A549 (cell line): ENCODE results near the gene SRGAP1. TPM values are rescaled to one million over a fixed set of nuclear protein-coding genes. Genes with fewer than 3 reads are reported as not detected.
A peak's percentile ranks its signal among the peaks of the same experiment; 100 is the strongest.

ENCODE experiments used
- ATAC-seq, 2 experiments: fragments of 200-7000 bp in 1 of 2; fragments of >200 bp in 1 of 2; cut with Nextera tagmentation in 1 of 2; cut with Tn5 transposase in 1 of 2; 3 replicates each; pipeline versions ENCODE4 v1.8.0 to v1.9.1; 2018 to 2020; ENCODE audit warnings: mild to moderate bottlenecking in 1 of 2, moderate library complexity in 1 of 2
- CTCF ChIA-PET: fragments of 300-600 bp; sonication (Branson Sonifier 250); formaldehyde crosslinking; extraction: SDS; loops from one replicate; lab custom pipeline; 2021; ENCODE audit warnings: antibody characterized with exemption, inconsistent platforms; lab: Yijun Ruan, JAX
- POLR2A ChIA-PET: fragments of 350-600 bp; formaldehyde crosslinking; extraction: SDS; loops from one replicate; lab custom pipeline; 2021; ENCODE audit warnings: antibody characterized with exemption, inconsistent platforms; lab: Yijun Ruan, JAX
- DNase-seq, 2 experiments: peaks; one replicate each; pipeline versions ENCODE4 v3.0.0 to v3.0.0-alpha.2; 2011 to 2016; ENCODE audit warnings: low read depth in 1 of 2, low spot score in 1 of 2
- FAIRE-seq: peaks from 2 replicates; lab custom pipeline; 2011; peaks lifted over from hg19 to GRCh38; lab: Jason Lieb, UNC
- H3K27ac ChIP-seq, 2 experiments: fragments of >200 bp; sonication (Bioruptor Twin); formaldehyde crosslinking; 3 replicates each; pipeline ENCODE4 v1.5.1; 2016 to 2017
- H3K4me1 ChIP-seq: fragments of >200 bp; sonication (Bioruptor Twin); formaldehyde crosslinking; 3 replicates; pipeline ENCODE4 v1.6.1; 2016
- H3K4me2 ChIP-seq: fragments of >200 bp; sonication (Bioruptor Twin); formaldehyde crosslinking; 3 replicates; pipeline ENCODE4 v1.6.1; 2016
- H3K4me3 ChIP-seq: fragments of >200 bp; sonication (Bioruptor Twin); formaldehyde crosslinking; 3 replicates; pipeline ENCODE4 v1.5.1; 2016
- H3K9me3 ChIP-seq: fragments of >200 bp; sonication (Bioruptor Twin); formaldehyde crosslinking; 3 replicates; pipeline ENCODE4 v1.6.1; 2016
- CEBPB ChIP-seq, 2 experiments: fragments of >200 bp in 1 of 2; sonication (Bioruptor Twin) in 1 of 2; formaldehyde crosslinking in 1 of 2; IDR thresholded peaks; 2 replicates each; pipeline ENCODE4 v1.6.1; 2012 to 2016
- CHD4 ChIP-seq: fragments of 200-600 bp; sonication (generic); IDR thresholded peaks from 2 replicates; pipeline ENCODE4 v1.6.1; 2016; ENCODE audit warnings: antibody characterized with exemption, mild to moderate bottlenecking, borderline replicate concordance
- EHF ChIP-seq: fragments of 250-450 bp; sonication (Bioruptor Pico); IDR thresholded peaks from 2 replicates; pipeline ENCODE4 v1.5.0; 2020; ENCODE audit warnings: mild to moderate bottlenecking
- EHMT2 ChIP-seq: fragments of 200-600 bp; sonication (generic); IDR thresholded peaks from 2 replicates; pipeline ENCODE4 v1.6.1; 2016; ENCODE audit warnings: antibody characterized with exemption, low read depth, mild to moderate bottlenecking, moderate library complexity
- HEYL ChIP-seq: fragments of 250-450 bp; sonication (Bioruptor Pico); IDR thresholded peaks from 2 replicates; pipeline ENCODE4 v1.8.0; 2021; ENCODE audit warnings: mild to moderate bottlenecking, moderate library complexity
- JUNB ChIP-seq: fragments of >200 bp; sonication (Bioruptor Twin); formaldehyde crosslinking; IDR thresholded peaks from 2 replicates; pipeline ENCODE4 v1.6.1; 2016
- MAZ ChIP-seq: fragments of 150-350 bp; IDR thresholded peaks from 2 replicates; pipeline ENCODE4 v1.6.1; 2014; ENCODE audit warnings: antibody characterized with exemption, low read depth, low read length, borderline replicate concordance
- NFE2L2 ChIP-seq: fragments of 150-350 bp; conservative IDR thresholded peaks from 2 replicates; pipeline ENCODE4 v1.6.1; 2014; ENCODE audit warnings: low read length
- NPAS2 ChIP-seq: fragments of 250-450 bp; sonication (Bioruptor Pico); IDR thresholded peaks from 2 replicates; pipeline ENCODE4 v1.8.0; 2022; ENCODE audit warnings: mild to moderate bottlenecking, moderate library complexity, borderline replicate concordance
- NR3C1 ChIP-seq: fragments of >200 bp; sonication (Bioruptor Twin); formaldehyde crosslinking; IDR thresholded peaks from 3 replicates; pipeline ENCODE4 v1.6.1; 2017
- POLR2A ChIP-seq: IDR thresholded peaks from 2 replicates; pipeline ENCODE4 v1.6.1; 2012; ENCODE audit warnings: mild to moderate bottlenecking, low read length
- RFX5 ChIP-seq: fragments of 450-650 bp; IDR thresholded peaks from 2 replicates; pipeline ENCODE4 v1.7.1; 2014; ENCODE audit warnings: antibody characterized with exemption, mild to moderate bottlenecking, moderate library complexity
- SMC3 ChIP-seq: fragments of >200 bp; sonication (Bioruptor Twin); formaldehyde crosslinking; IDR thresholded peaks from 3 replicates; pipeline ENCODE4 v1.6.1; 2018; ENCODE audit warnings: inconsistent platforms
- ZC3H11A ChIP-seq: fragments of 450-650 bp; IDR thresholded peaks from 2 replicates; pipeline ENCODE4 v1.6.1; 2014; ENCODE audit warnings: antibody characterized with exemption, mild to moderate bottlenecking
- ZFP36 ChIP-seq: fragments of 450-650 bp; IDR thresholded peaks from 2 replicates; pipeline ENCODE4 v1.6.1; 2014; ENCODE audit warnings: borderline replicate concordance; ENCODE audit not compliant: partially characterized antibody
- ZNF302 ChIP-seq: fragments of 250-450 bp; sonication (Bioruptor Pico); IDR thresholded peaks from 2 replicates; pipeline ENCODE4 v1.9.0; 2021; ENCODE audit warnings: inconsistent platforms, mild to moderate bottlenecking, moderate library complexity
- WGBS: methylation state at CpG from one replicate; pipeline ENCODE4 v1.1.6; 2017; ENCODE audit errors: missing lambda C conversion rate; 5-methylcytosine and 5-hydroxymethylcytosine counted together
- polyA plus RNA-seq, 4 experiments: library from polyadenylated mRNA; depleted of rRNA in 3 of 4; stranded (reverse); fragments of >200 nt; fragmentation: RNase III in 1 of 4; extraction: RNeasy Plus Mini Kit Qiagen cat#74134 plus additional on column Dnase treatment in 1 of 4; gene quantifications; 2 replicates in 3 of 4; 3 replicates in 1 of 4; pipeline ENCODE4 v1.2.3, GENCODE V29; 2011 to 2017
- TF ChIP-seq, protein P1 (sequence below): fragments of 250-450 bp; sonication (Bioruptor Pico); IDR thresholded peaks from 2 replicates; pipeline ENCODE4 v1.5.0; 2020; ENCODE audit warnings: low read depth, mild to moderate bottlenecking, moderate library complexity
- TF ChIP-seq, protein P2 (sequence below): fragments of >200 bp; sonication (Bioruptor Twin); formaldehyde crosslinking; IDR thresholded peaks from 3 replicates; pipeline ENCODE4 v1.6.1; 2016
- TF ChIP-seq, protein P3 (sequence below): fragments of 200-600 bp; sonication (generic); IDR thresholded peaks from 2 replicates; pipeline ENCODE4 v1.6.1; 2016; ENCODE audit warnings: antibody characterized with exemption, mild to moderate bottlenecking, moderate library complexity
- TF ChIP-seq, protein P4 (sequence below): IDR thresholded peaks from 2 replicates; pipeline ENCODE4 v1.6.1; 2012; ENCODE audit warnings: low read depth, borderline replicate concordance
- TF ChIP-seq, protein P5 (sequence below): fragments of 250-450 bp; sonication (Bioruptor Pico); IDR thresholded peaks from 2 replicates; pipeline ENCODE4 v1.5.0; 2021; ENCODE audit warnings: mild to moderate bottlenecking, moderate library complexity, borderline replicate concordance
- TF ChIP-seq, protein P6 (sequence below): fragments of >200 bp; sonication (Bioruptor Twin); formaldehyde crosslinking; IDR thresholded peaks from 2 replicates; pipeline ENCODE4 v1.6.1; 2016
- TF ChIP-seq, protein P7 (sequence below): fragments of 450-650 bp; IDR thresholded peaks from 2 replicates; pipeline ENCODE4 v1.6.1; 2014; ENCODE audit warnings: antibody characterized with exemption

The SRGAP1 gene
- polyA plus RNA-seq, 2 of the 4 experiments (the other 2 are of a cell fraction): 7.9 to 22.9 TPM

DNA sequence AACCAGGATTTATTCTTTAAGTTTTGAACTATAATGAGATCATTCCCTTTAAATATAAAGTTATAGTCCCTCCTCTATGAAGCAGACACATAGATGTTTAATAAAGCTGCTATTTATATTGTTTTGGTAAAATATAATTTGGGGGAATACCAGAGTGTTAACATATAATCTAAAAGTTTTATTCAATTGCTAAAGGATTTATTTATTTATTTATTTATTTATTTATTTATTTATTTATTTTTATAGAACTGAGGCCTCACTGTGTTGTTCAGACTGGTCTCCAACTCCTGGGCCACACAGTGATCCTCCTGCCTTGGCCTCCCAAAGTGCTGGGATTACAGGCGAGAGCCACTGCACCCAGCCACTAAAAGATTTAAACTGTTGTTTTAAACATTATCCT is 278.9 kb downstream of the SRGAP1 start:
- DNase-seq (no peak), FAIRE-seq (no peak), ATAC-seq (no peak)
- Histone ChIP-seq H3K4me2 (no peak overlapping the region), H3K9me3 (no peaks in the 10 kb centered on the region), H3K27ac (no peak overlapping the region), H3K4me3 (no peak overlapping the region), H3K4me1 (peaks cover 7% of the 10 kb centered on the region; the same call in 2 of the 3 replicates)
- 92% methylated on average over 1 of the region's 1 CpG for WGBS
- TF ChIP-seq ZC3H11A (peak; percentile 90), RFX5 (no peak), NR3C1 (no peak)
- ChIA-PET POLR2A (no interaction called here), CTCF (no interaction called here)

DNA sequence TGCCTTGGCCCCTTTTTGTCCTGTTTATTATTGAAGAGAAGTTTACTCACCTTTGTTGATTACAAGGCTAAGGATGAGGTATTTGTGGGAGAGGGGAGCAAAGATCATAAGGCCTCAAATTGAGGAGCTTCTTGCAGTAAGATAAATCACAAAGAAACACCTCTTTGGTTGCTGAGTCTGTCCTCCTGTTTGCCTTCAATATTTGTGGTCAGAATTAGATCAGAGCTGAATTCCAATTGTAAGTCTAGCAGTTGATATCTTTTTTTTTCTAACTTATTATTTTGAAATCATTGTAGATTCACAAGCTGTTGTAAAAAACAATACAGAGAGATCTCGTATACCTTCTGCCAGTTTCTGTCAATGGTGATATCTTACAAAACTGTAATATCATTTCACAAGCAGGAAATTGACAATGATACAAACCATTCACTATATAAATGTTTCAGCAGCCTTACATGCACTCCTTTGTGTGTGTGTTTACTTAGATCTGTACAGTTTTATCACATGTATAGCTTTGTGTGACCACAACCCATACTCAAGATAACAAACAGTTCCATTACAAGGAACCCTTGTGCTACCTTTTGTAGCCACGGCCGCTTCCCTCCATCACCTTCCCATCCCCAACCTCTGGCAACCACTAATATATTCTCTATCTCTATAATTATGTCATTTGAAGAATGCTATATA is 280.2 kb downstream of the SRGAP1 start:
- ATAC-seq: no peak
- FAIRE-seq: no peak
- TF ChIP-seq CHD4 (no peak), JUNB (no peak), EHF (no peak), CEBPB (IDR thresholded peaks at IDR 0.05) (no peak), ZFP36 (no peak), SMC3 (no peak)
- TF ChIP-seq, protein P1, sequence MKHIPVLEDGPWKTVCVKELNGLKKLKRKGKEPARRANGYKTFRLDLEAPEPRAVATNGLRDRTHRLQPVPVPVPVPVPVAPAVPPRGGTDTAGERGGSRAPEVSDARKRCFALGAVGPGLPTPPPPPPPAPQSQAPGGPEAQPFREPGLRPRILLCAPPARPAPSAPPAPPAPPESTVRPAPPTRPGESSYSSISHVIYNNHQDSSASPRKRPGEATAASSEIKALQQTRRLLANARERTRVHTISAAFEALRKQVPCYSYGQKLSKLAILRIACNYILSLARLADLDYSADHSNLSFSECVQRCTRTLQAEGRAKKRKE (CRISPR knock-in tag): no peak
- TF ChIP-seq, protein P2, sequence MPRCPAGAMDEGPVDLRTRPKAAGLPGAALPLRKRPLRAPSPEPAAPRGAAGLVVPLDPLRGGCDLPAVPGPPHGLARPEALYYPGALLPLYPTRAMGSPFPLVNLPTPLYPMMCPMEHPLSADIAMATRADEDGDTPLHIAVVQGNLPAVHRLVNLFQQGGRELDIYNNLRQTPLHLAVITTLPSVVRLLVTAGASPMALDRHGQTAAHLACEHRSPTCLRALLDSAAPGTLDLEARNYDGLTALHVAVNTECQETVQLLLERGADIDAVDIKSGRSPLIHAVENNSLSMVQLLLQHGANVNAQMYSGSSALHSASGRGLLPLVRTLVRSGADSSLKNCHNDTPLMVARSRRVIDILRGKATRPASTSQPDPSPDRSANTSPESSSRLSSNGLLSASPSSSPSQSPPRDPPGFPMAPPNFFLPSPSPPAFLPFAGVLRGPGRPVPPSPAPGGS: no peak
- TF ChIP-seq, protein P3, sequence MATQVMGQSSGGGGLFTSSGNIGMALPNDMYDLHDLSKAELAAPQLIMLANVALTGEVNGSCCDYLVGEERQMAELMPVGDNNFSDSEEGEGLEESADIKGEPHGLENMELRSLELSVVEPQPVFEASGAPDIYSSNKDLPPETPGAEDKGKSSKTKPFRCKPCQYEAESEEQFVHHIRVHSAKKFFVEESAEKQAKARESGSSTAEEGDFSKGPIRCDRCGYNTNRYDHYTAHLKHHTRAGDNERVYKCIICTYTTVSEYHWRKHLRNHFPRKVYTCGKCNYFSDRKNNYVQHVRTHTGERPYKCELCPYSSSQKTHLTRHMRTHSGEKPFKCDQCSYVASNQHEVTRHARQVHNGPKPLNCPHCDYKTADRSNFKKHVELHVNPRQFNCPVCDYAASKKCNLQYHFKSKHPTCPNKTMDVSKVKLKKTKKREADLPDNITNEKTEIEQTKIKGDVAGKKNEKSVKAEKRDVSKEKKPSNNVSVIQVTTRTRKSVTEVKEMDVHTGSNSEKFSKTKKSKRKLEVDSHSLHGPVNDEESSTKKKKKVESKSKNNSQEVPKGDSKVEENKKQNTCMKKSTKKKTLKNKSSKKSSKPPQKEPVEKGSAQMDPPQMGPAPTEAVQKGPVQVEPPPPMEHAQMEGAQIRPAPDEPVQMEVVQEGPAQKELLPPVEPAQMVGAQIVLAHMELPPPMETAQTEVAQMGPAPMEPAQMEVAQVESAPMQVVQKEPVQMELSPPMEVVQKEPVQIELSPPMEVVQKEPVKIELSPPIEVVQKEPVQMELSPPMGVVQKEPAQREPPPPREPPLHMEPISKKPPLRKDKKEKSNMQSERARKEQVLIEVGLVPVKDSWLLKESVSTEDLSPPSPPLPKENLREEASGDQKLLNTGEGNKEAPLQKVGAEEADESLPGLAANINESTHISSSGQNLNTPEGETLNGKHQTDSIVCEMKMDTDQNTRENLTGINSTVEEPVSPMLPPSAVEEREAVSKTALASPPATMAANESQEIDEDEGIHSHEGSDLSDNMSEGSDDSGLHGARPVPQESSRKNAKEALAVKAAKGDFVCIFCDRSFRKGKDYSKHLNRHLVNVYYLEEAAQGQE: no peak
- TF ChIP-seq, protein P4, sequence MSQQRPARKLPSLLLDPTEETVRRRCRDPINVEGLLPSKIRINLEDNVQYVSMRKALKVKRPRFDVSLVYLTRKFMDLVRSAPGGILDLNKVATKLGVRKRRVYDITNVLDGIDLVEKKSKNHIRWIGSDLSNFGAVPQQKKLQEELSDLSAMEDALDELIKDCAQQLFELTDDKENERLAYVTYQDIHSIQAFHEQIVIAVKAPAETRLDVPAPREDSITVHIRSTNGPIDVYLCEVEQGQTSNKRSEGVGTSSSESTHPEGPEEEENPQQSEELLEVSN: no peak
- Histone ChIP-seq H3K4me1 (peaks cover 7% of the 10 kb centered on the region; the same call in 2 of the 3 replicates), H3K27ac (no peak overlapping the region), H3K4me3 (no peak overlapping the region), H3K9me3 (no peaks in the 10 kb centered on the region), H3K4me2 (no peak overlapping the region)
- ChIA-PET CTCF (interaction anchor here (0.6 to 0.7 kb wide), 2 partner anchors 28 to 192 kb away, joined by 3 read pairs; no protein-coding TSS in a partner anchor), POLR2A (no interaction called here)
- WGBS: 94% methylated on average over 3 of the region's 3 CpGs
- DNase-seq: no peak

DNA sequence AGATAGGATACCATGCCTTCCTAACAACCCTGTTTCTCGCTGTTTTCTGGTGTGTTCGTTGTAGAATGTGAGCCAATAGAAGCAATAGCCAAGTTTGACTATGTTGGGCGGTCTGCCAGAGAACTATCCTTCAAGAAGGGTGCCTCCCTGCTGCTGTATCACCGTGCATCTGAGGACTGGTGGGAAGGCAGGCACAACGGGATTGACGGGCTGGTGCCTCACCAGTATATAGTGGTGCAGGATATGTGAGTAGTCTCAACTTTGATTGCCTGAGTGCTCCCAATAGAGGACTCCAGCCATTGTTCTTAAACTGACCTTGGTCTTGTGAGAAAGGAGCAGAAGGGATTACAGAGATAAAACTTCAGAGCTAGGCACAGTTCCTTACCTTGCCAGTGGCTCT is 281.4 kb downstream of the SRGAP1 start:
- DNase-seq (no peak), ATAC-seq (no peak), FAIRE-seq (no peak)
- no peaks in the 10 kb centered on the region for H3K9me3 ChIP-seq
- no peak overlapping the region for H3K4me3 ChIP-seq
- no peak overlapping the region for H3K27ac ChIP-seq
- no peak overlapping the region for H3K4me2 ChIP-seq
- POLR2A ChIA-PET: no interaction called here
- 92% methylated on average over 6 of the region's 6 CpGs for WGBS
- no peaks in the 10 kb centered on the region; the same call in 2 of the 3 replicates for H3K4me1 ChIP-seq
- CTCF ChIA-PET: no interaction called here
- TF ChIP-seq, protein P5, sequence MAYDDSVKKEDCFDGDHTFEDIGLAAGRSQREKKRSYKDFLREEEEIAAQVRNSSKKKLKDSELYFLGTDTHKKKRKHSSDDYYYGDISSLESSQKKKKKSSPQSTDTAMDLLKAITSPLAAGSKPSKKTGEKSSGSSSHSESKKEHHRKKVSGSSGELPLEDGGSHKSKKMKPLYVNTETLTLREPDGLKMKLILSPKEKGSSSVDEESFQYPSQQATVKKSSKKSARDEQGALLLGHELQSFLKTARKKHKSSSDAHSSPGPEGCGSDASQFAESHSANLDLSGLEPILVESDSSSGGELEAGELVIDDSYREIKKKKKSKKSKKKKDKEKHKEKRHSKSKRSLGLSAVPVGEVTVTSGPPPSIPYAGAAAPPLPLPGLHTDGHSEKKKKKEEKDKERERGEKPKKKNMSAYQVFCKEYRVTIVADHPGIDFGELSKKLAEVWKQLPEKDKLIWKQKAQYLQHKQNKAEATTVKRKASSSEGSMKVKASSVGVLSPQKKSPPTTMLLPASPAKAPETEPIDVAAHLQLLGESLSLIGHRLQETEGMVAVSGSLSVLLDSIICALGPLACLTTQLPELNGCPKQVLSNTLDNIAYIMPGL (CRISPR knock-in tag): no peak
- no peak for TF ChIP-seq EHMT2
- no peak for TF ChIP-seq NPAS2 (CRISPR knock-in tag)
- TF ChIP-seq, protein P6, sequence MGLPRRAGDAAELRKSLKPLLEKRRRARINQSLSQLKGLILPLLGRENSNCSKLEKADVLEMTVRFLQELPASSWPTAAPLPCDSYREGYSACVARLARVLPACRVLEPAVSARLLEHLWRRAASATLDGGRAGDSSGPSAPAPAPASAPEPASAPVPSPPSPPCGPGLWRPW: no peak
- TF ChIP-seq MAZ: no peak
- TF ChIP-seq, protein P7, sequence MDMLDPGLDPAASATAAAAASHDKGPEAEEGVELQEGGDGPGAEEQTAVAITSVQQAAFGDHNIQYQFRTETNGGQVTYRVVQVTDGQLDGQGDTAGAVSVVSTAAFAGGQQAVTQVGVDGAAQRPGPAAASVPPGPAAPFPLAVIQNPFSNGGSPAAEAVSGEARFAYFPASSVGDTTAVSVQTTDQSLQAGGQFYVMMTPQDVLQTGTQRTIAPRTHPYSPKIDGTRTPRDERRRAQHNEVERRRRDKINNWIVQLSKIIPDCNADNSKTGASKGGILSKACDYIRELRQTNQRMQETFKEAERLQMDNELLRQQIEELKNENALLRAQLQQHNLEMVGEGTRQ: no peak
- TF ChIP-seq ZFP36: no peak
- TF ChIP-seq HEYL (CRISPR knock-in tag): no peak
- TF ChIP-seq POLR2A: no peak
- no peak for TF ChIP-seq NFE2L2
- no peak for TF ChIP-seq ZNF302
